ENCODE data around the gene AUP1.

The AUP1 gene

GRCh38 chr2:74497777-74498499 is 31.6 kb downstream of the AUP1 start:
- no peak for TF ChIP-seq CTCF (IDR thresholded peaks at IDR 0.05; ENCODE audit: low read depth, low read length)
- H3K27ac ChIP-seq: no peak overlapping the region
- H3K36me3 ChIP-seq: peaks cover 31% of the 10 kb centered on the region
- no peak overlapping the region for H3K4me3 ChIP-seq (ENCODE audit: low read depth, low read length)
- H3K27me3 ChIP-seq (ENCODE audit: insufficient read depth, low read depth, severe bottlenecking): no peaks in the 10 kb centered on the region
- no peak for DNase-seq
- H3K9me3 ChIP-seq (ENCODE audit: severe bottlenecking): no peaks in the 10 kb centered on the region

GRCh38 chr2:74496997-74497776 is 32.3 kb downstream of the AUP1 start:
- no peak for TF ChIP-seq CTCF (IDR thresholded peaks at IDR 0.05; ENCODE audit: low read depth, low read length)
- H3K27ac ChIP-seq: no peak overlapping the region
- H3K36me3 ChIP-seq: peaks cover 39% of the 10 kb centered on the region
- no peaks in the 10 kb centered on the region for H3K9me3 ChIP-seq (ENCODE audit: severe bottlenecking)
- DNase-seq: no peak
- no peak overlapping the region for H3K4me3 ChIP-seq (ENCODE audit: low read depth, low read length)
- H3K27me3 ChIP-seq (ENCODE audit: insufficient read depth, low read depth, severe bottlenecking): no peaks in the 10 kb centered on the region

- Histone ChIP-seq H3K27ac (no peak overlapping the region), H3K27me3 (ENCODE audit: insufficient read depth, low read depth, severe bottlenecking) (no peaks in the 10 kb centered on the region), H3K36me3 (peaks cover 56% of the 10 kb centered on the region), H3K4me3 (ENCODE audit: low read depth, low read length) (no peak overlapping the region), H3K9me3 (ENCODE audit: severe bottlenecking) (no peaks in the 10 kb centered on the region)
- no peak for TF ChIP-seq CTCF (IDR thresholded peaks at IDR 0.05; ENCODE audit: low read depth, low read length)
- DNase-seq: no peak
Measured at GRCh38 chr2:74495440-74495839, 34.1 kb downstream of the AUP1 start.

GRCh38 chr2:74493546-74493945 is 36.0 kb downstream of the AUP1 start:
- no peak for DNase-seq
- Histone ChIP-seq H3K9me3 (ENCODE audit: severe bottlenecking) (no peaks in the 10 kb centered on the region), H3K27me3 (ENCODE audit: insufficient read depth, low read depth, severe bottlenecking) (no peaks in the 10 kb centered on the region), H3K36me3 (peaks cover 58% of the 10 kb centered on the region), H3K27ac (no peak overlapping the region), H3K4me3 (ENCODE audit: low read depth, low read length) (no peak overlapping the region)
- TF ChIP-seq CTCF (IDR thresholded peaks at IDR 0.05; ENCODE audit: low read depth, low read length): no peak

GRCh38 chr2:74491648-74492544 is 37.6 kb downstream of the AUP1 start:
- peaks cover 62% of the 10 kb centered on the region for H3K36me3 ChIP-seq
- DNase-seq: no peak
- H3K27ac ChIP-seq: no peak overlapping the region
- no peaks in the 10 kb centered on the region for H3K27me3 ChIP-seq (ENCODE audit: insufficient read depth, low read depth, severe bottlenecking)
- no peak for TF ChIP-seq CTCF (IDR thresholded peaks at IDR 0.05; ENCODE audit: low read depth, low read length)
- no peaks in the 10 kb centered on the region for H3K9me3 ChIP-seq (ENCODE audit: severe bottlenecking)
- no peak overlapping the region for H3K4me3 ChIP-seq (ENCODE audit: low read depth, low read length)

Data from WERI-Rb-1 (cell line).